Cerebellar cortex (tissue), 1 donor: ENCODE data around the gene HNF1B.
A peak's percentile ranks its signal among the peaks of the same experiment; 100 is the strongest.
"Not testable (repeated sequence)": the region's sequence is repeated elsewhere in the genome, so short reads cannot be mapped to it uniquely, and the experiment has no call there.

Experiments
- DNase-seq: peaks from one replicate; pipeline ENCODE4 v3.0.0-alpha.2; 2015; ENCODE audit warnings: low spot score

The HNF1B gene, protein sequence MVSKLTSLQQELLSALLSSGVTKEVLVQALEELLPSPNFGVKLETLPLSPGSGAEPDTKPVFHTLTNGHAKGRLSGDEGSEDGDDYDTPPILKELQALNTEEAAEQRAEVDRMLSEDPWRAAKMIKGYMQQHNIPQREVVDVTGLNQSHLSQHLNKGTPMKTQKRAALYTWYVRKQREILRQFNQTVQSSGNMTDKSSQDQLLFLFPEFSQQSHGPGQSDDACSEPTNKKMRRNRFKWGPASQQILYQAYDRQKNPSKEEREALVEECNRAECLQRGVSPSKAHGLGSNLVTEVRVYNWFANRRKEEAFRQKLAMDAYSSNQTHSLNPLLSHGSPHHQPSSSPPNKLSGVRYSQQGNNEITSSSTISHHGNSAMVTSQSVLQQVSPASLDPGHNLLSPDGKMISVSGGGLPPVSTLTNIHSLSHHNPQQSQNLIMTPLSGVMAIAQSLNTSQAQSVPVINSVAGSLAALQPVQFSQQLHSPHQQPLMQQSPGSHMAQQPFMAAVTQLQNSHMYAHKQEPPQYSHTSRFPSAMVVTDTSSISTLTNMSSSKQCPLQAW

DNA sequence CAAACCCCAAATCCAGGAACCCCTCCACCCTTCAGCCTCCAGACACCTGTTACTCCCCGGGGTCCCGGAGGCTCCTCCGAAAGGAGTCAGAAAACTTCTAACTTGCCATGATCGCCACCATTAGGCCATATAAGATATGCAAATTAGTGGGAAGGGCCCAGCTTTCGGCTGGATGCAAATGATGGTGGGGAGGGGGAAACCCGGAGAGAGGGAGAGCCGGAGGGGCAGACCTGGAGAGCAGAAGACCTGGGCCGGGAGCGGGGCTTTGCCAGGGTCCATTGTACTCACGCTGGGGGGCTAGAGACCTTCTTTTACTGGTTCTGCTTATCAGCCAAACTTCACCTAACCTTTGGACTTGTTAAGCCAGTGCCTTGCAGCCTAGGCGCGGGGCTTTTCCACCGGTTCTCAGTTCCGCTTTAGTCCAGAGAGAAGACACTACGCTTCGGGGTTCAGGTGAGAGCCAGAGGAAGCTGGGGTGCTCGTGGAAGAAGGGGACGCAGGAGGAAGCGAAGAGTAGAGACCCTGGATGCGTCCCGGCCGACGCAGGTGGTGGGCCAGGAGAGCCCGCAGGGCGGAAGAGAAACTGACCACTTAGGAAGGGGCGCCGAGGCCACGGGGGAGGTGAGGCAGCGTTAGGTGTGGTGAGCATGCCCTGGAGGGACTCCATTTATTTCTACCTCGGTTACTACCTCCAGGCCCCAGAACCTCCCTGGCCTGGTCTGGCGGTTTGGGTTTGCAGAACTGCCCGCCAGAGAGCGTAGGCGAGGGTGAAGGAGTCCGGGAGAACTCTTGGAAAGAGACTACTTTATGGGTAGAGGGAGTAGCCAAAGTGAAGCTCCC, at the start of gene HNF1B:
HNF1B (minus strand) TSS at position 99 of the 840 bp plus-strand sequence. CDS start 175 bp downstream, outside the sequence.
- DNase-seq: no peak

DNA sequence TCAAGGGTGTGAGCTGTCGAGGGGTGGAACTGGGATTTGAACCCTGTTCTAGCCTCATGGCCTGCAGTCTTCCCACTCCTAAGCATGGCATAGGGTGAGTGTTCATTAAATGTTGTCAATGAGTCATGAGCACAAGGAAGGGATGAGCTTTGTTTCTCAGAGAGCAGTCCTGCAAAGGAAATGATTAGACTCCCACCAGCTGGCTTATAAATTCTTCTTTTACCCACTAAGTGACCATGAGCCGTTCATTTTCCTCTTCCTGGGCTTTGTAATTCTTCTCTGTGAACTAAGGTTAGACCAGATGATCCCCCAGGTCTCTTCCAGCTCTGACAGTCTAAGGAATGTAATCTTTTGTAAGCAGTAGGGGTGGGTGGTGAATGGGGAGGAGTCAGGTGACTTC, 47.9 kb upstream of the HNF1B start:
- DNase-seq: no peak

DNA sequence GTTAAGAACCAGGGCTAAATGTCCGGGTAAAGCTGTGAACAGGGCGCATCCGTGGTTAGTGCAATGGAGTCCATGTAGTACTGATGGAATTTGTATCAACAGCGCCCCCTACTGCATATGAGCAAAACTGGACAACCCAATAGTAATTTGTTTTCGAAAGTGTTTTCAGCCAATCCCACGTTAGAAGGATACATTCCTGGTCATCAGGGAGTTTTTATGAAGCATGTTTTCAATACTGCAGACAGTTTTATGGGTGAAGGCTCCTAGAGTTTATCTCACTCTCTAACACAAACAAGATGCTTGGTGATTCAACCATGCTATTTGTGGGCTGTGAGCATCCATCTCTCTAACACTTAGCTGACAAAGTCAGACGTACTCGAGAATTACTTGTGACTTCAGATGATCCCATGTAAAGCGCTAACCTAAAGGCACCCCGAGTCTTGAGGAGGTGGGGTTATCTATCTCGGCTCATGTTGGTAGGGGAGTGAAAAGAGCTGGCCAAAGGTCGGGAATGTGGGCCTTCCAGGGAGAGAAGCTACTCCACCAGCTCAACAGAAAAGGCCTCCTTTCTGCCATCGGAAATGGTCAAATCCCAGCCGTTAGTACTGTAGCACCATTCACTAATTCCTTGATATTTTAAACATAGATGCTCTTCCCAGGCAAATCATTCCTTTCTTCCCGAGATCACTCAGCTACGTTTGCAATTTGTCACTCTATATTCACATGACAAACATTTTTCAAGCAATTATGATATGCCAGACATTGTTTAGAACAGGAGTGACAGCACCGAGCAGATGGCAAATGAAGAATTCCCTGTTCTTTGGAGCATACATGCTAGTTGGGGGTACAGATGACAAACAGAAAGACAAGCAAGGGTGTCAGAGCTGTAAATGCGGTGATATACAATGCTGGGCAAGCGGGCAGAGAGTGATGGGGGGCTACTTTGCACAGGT, 46.9 kb upstream of the HNF1B start:
- peak; percentile 16 for DNase-seq

DNA sequence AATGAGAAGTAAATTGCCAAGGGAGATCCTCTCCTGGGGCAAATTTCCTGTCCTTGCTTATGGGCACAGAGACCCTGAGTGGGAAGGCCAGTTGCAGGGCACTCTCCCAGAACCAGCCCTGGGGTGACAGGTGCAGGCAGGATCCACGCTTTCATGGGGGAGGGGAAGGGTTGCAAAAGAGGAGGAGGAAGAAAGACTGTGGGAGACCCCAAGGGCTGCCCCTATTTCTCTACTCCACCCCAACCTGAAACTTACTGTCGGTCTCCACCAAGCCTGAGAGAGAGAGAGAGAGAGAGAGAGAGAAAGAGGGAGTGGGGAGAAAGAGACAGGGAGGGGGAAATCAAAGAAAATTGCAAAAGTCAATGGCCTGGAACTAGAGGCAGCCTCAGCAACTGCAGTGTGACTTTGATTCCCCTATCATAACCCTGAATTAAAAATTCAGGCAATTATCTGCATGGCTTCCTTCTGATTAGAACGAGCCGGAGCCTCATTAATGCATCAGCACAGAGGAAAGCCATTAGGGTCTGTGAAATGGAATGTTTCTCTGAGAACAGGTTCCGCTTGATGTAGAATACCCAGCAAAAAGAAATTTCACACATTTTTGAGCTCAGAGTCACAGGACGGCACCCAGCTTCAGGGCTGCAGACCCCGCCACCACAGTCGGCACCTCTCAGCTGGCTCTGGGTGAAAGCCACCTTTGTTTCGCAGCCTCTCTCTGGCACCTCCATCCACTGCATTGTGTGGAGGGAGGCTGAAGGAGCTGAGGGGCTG, 45.1 kb upstream of the HNF1B start:
- DNase-seq: no peak

DNA sequence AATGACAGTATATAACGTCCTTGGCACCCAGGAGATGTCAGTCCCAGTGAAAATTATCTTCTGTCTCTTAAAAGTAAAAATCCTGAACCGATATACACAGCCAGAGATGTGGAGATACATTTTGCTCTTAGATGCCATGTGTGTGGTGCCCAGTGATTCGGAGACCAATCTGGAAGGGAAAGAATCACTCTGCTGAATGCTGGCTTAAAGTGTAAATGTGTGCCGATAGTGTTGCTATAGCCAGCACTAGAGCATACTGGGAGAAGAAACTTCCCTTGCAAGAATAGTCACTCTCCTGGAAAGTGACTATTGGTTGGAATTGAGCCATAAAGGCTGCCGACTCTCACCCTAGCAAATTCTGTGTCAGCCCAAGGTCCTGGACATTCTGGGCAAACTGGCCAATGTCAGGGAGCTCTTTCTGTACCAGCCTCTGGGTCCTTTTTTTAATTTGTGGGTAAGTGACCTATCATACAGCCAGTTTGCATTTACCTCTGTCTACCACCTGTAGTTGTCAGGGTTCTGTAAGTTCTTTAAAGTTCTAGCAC, 44.2 kb upstream of the HNF1B start:
- DNase-seq: no peak

DNA sequence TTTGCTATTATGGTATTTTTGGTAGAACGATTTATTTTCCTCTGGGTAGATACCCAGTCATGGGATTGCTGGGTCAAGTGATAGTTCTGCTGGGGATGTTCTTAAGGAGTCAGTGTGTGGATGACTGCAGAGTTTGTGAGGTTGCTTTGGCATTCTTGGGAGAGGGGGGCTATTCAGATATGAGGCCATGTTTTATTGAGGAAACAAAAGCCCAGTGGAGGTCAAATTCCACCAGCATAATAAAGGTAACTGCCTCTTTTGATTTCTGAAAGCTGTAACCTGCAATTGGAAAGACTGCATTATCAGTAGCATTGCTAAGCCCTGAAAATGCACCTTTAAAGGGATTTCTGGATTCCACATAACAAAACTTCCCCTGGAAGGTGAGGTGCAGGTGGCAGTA, 43.7 kb upstream of the HNF1B start:
- DNase-seq: no peak

DNA sequence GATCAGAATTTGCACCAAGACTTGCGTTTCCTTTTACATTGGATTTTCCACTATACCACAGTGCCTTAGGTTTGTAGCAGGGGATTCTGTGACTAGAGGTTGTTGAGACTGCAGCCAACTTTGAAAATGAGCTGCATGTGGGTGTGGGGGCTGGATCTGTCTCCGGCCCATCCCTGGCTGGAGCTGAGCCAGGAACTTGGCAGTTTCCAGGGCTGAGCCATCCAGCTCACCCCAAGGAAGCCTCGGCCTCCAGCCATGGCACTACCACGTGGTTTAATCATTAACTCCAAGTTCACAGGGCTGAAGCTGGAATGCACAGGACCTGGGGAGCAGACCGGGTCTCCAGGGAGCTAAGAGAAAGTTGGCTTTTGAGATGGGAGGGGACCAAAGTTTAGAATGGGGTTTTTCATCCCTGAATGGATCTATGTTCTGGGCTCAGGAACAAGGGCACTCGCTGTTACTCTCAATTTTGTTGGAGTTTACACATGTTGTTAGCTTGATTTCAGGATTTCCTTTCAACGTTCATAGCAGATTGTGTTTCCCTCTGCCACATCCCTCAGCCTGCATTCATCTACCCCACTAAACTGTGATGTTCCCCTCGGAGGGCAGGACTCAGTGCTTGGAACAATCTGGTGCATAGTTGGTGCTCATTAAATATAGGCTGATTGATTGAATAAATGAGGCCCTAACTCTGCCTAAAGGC, 42.3 kb upstream of the HNF1B start:
- peak; percentile 1 for DNase-seq

DNA sequence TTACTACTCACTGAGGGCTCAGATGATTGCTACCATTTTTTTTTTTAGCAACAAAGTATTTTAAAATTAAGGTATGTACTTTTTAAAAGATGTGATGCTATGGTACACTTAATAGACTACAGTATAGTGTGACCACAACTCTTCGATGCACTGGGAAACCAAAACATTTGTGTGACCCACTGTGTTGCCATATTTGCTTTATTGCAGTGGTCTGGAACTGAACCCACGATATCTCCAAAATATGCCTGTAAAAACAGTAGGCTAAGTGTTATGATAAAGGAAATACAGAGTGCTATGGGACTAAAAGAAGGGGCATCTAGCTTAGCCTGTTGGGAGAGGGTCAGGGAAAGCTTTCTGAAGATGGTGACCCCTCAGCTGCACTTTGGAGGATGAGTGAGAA, 41.6 kb upstream of the HNF1B start:
- DNase-seq: no peak

DNA sequence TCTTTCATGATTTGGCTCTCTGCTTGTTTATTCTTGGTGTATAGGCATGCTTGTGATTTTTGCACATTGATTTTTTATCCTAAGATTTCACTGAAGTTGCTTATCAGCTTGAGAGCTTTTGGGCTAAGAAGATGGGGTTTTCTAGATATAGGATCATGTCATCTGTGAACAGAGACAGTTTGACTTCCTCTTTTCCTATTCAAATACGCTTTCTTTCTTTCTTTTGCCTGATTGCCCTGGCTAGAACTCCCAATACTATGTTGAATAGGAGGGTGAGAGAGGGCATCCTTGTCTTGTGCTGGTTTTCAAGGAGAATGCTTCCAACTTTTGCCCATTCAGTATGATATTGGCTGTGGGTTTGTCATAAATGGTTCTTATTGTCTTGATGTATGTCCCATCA, 37.6 kb upstream of the HNF1B start:
- DNase-seq: not testable (repeated sequence)

DNA sequence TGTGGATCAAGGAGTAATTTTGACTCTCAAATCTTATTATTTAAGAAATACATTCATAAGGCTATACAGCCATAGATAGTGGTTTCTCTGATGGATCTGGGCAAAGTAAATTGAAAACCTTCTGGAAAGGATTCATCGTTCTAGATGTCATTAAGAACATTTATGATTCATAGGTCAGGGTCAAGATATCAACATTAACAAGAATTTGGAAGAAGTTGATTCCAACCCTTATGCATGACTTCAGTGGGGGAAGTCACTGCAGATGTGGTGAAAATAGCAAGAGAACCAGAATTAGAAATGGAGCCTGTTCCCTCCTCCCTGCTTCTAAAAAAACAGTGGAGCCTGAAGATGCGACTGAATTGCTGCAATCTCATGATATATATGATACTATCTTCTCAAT, 36.6 kb upstream of the HNF1B start:
- no peak for DNase-seq

DNA sequence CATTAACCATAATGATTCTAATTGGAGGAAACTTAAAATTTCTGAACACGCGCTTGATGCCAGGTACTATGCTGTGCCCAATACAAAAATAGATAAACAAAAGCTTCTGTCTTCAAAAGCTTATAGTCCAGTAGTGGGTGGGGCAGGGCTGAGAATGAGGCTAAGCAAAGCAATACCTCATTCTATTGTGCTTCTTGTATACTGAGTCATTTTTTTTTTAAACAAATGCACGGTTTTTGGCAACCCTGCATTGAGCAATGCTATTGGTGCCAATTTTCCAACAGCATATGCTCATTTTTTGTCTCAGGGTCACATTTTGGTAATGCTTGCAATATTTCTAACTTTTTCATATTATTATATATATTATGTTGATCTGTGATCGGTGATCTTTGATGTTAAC, 34.7 kb upstream of the HNF1B start:
- DNase-seq: no peak

DNA sequence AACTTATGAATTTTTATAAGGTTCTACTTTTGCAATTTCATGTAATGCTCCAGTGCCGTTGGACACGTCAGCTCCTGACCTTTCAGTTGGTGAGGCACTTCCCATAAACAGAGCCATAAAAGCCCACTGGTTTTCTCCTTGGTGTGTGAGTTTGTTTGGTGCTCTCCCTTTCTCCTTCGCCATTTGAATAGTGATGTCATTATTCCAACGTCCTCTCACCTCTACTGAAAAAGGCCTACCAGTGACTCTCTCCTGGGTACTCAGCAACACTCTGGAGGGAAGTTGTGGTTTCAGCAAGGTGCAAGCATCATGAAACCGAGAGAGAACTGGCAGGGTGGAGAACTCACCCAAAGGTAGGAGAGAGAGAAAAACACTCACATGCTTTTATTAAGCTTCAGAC, 29.6 kb upstream of the HNF1B start:
- no peak for DNase-seq

DNA sequence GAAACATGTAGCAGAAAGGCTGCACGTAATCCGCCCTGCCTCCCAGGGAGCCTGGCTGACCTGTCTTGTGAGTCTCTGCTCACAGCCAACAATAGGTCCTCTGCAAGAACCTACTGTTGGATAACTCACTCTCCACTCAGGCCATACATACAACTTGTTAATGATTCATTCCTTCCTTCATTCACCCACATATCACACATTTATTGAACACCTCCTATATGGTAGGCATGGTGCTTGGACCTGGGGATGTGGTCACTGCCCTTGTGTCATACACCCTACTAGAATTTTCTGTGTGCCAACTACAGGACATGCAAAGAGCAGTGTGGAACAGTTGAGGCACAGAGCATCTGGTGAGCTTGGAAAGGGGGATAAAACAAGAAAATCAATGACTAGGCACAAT, 28.1 kb upstream of the HNF1B start:
- no peak for DNase-seq

DNA sequence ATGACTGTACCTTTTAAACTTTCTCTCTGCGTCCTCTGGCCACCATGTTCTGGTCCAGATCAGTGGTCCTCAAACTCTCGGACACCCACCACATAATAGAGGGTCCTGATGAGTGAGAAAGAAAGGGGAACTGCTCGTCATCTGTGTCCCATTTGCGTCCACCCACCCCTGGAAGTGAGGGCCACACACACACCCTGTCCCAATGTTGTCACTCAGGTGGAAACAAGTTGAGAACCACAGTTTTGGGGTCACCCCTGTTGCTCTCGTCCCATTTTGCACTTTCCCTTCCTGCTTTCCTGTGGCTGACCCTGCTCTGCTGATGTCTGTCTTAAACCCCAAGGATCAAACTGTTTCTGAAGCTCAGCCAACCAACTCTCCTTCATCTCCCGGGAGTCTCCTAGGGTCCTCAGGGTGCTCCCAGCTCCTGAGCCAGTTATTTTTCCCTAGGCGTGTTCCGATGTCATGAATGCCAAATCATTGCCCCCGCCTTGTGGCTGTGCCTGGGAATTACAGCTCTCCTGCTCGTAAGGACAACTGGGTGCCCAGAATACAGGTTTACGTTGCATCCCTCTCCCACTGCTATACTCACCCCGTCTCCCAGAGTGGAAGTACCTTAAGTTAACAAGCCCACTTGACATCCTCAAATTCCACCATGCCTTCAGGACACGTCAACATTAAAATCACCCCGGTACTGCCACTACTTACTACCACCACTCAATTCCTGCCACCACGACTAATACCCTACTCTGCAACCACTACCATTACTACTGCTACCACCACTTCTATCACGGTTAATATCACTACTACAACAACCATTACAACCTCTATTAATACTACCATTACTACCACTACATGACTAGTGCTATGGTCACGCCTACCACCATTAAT, 26.0 kb upstream of the HNF1B start:
- DNase-seq: peak; percentile 31

DNA sequence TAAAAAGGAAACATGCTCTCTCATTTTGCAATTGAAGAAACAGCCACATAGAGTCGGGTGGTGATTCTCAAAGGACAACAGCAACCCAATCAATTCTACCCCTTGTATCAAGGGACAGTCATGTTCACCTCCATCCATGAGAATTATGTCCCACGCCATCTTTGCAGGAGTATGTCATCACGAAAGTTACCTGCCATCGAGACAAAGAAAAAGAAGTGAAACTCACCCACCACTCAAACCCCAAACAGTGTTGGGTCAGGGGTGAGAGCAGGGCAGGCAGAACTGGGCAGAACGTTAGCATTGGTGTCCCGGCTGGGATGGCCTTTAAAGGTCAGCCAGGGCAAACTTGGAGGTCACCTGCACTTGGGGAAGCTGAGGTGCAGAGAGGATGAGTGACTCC, 24.2 kb upstream of the HNF1B start:
- no peak for DNase-seq

DNA sequence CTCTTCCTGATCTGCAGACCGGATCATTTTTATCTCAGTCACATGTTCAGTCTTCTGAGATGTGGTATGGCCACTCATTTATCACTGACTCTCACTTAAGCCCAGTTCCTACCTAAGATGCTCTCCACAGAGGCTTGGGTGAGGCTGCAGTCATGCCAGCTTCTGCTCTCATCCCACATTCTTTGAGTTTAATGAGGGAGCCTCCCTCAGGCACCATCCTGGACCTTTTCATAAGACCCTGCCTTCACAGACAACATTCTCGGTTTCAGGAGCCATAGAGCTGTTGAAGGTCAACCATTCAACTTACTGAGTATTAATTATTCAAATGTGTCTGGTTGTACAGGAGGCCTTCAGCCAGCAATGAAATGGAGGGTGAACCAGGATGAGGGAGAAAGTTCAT, 23.6 kb upstream of the HNF1B start:
- DNase-seq: no peak

DNA sequence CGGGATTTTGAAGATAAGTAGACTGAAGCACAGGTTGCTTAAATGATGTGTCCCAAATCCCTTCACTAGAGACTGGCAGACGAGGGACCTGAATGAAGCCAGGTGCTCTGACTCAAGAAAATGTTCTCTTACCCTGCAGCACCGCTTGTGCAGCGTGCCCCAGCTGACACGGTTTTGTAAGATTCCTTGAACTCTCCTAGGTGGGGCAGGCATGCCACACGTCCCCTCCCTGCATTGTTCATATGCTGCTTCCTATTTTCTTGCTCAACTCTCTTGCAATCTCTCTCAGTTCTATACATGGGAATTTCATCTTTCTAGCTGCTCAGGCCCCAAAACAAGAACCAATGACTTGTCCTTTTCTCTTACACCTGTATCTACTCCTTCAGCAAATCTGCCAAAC, 22.1 kb upstream of the HNF1B start:
- no peak for DNase-seq

DNA sequence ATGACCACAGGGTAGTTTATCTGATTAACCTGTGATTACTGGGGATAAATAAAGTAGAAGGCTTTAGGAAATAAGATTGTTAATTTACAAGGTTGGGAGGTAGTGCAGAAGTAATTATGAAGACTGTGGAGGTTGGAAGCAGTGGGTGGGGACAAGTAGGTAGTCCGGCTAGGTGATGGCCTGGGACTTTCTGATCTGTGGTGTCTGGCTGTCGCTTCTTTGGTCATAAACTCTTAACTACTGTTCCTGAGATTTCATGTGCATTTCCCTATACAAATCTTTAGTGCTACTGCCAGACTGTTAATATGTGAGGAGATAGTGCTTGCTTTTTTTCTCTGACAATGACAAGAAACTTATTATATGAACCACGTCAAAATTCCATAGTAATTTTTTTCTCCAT, 19.5 kb upstream of the HNF1B start:
- DNase-seq: no peak

DNA sequence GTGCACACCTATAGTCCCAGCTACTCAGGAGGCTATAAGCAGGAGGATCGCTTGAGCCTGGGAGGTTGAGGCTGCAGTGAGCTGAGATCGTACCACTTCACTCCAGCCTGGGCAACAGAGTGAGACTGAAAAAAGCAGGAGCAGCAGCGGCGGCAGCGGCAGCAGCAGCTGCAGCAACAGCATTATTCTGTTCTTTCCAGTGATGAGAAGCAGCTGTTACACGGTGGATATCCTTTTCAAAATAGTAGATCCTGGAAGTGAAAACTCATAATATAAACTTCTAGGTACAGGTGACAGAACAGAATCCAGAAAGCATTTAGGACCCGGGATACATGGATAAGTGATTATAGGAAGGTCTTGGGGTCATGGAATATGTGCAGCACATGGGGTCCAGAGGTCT, 17.8 kb upstream of the HNF1B start:
- no peak for DNase-seq
